Measurements from ENCODE around the gene ICOS. TPM values are rescaled to one million over a fixed set of nuclear protein-coding genes. Genes with fewer than 3 reads are reported as not detected.

The ICOS gene
- total and polyA plus RNA-seq, 2 of the 4 experiments (the other 2 are of a cell fraction): not detected

- TF ChIP-seq CTCF (conservative IDR thresholded peaks at IDR 0.05; ENCODE audit: low read depth, low read length) (peak; percentile 85), BHLHE40 (IDR thresholded peaks at IDR 0.05; ENCODE audit: low read depth, low read length) (no peak)
Observed at GRCh38 chr2:203909261-203909967, 27.1 kb upstream of the ICOS start (continued).

GRCh38 chr2:203909974-203910373 is 26.6 kb upstream of the ICOS start:
- DNase-seq (no peak), ATAC-seq (ENCODE audit: low read depth) (no peak)
- Histone ChIP-seq H3K4me1 (ENCODE audit: control insufficient read depth, insufficient read depth, low read length) (peaks cover 3% of the 10 kb centered on the region; the same call in 1 of the 2 replicates), H3K9me3 (ENCODE audit: control insufficient read depth, insufficient read depth, low read length) (no peaks in the 10 kb centered on the region), H3K4ac (ENCODE audit: low read depth, low read length) (0 out of 2 replicates have a peak overlapping the region, but pooled peaks have one; percentile 20), H3K23ac (ENCODE audit: low read depth, low read length) (no peak overlapping the region), H4K20me1 (ENCODE audit: insufficient read depth, low read length) (no peaks in the 10 kb centered on the region), H2AK9ac (replicated peaks; ENCODE audit: low read depth, low read length, poor library complexity) (no peak overlapping the region), H2BK20ac (ENCODE audit: low read depth, low read length) (no peak overlapping the region; the same call in 1 of the 2 replicates), H4K8ac (ENCODE audit: low read depth in 2 of 2, low read length in 2 of 2) (no peak overlapping the region; a peak in 1 of 4 replicates), H2BK120ac (ENCODE audit: low read depth, low read length) (peak overlapping the region; percentile 15; the same call in 1 of the 2 replicates), H3K79me1 (ENCODE audit: low read depth in 1 of 2, low read length in 2 of 2) (no peaks in the 10 kb centered on the region), H3K56ac (ENCODE audit: extremely low read depth, insufficient read depth, low read length) (no peak overlapping the region), H3K4me2 (ENCODE audit: low read depth, low read length) (peak overlapping the region; percentile 49; the same call in 1 of the 2 replicates), H3K9ac (ENCODE audit: low read depth, low read length) (peak overlapping the region; percentile 19; the same call in 1 of the 2 replicates), H3K14ac (replicated peaks; ENCODE audit: low read depth, low read length) (no peak overlapping the region), H3K36me3 (ENCODE audit: control insufficient read depth, insufficient read depth, low read length) (no peaks in the 10 kb centered on the region), H3K9me1 (ENCODE audit: insufficient read depth, low read length) (no peaks in the 10 kb centered on the region), H2AFZ (replicated peaks; ENCODE audit: low read length, poor library complexity) (no peak overlapping the region), H3K4me3 (ENCODE audit: insufficient read depth, low read depth, low read length) (no peak overlapping the region), H2BK5ac (ENCODE audit: low read depth, low read length, poor library complexity, severe bottlenecking) (no peak overlapping the region), H4K91ac (ENCODE audit: insufficient read depth, low read depth, low read length) (no peak overlapping the region), H2AK5ac (ENCODE audit: low read depth, low read length) (no peak overlapping the region), H3K18ac (ENCODE audit: low read depth, low read length) (no peak overlapping the region), H3K27ac (ENCODE audit: insufficient read depth, low read length) (no peak overlapping the region), H4K5ac (ENCODE audit: low read depth, low read length) (no peak overlapping the region), H3K27me3 (ENCODE audit: control insufficient read depth, insufficient read depth, low read length) (peaks cover 2% of the 10 kb centered on the region), H2BK15ac (ENCODE audit: low read depth, low read length) (no peak overlapping the region)
- WGBS, 2 experiments (ENCODE audit: extremely low coverage in 2 of 2, insufficient read length in 1 of 2): no CpG with 5 or more reads among the region's 5 CpGs
- intact Hi-C loops (cut with micrococcal nuclease): loop anchor here (1.0 to 5.0 kb wide), 5 partner anchors 93 to 1336 kb away; no protein-coding TSS in a partner anchor
- CTCF ChIA-PET: interaction anchor here (0.6 to 1.2 kb wide), 5 partner anchors 9 to 485 kb away, joined by 3 to 7 read pairs (median 4); no protein-coding TSS in a partner anchor
- BruUV-seq (replicated peaks): no TSS peak
- in situ Hi-C loops (cut with MboI; ENCODE audit: low sequenced_read_pairs): loop anchor here (25.0 kb wide), 1 partner anchor 1323 kb away; no protein-coding TSS in a partner anchor
- dilution Hi-C loops (cut with HindIII; ENCODE audit: low sequenced_read_pairs, unreplicated experiment): no loop called here
- POLR2A ChIA-PET (ENCODE audit: unreplicated experiment): no interaction called here
- TF ChIP-seq BHLHE40 (IDR thresholded peaks at IDR 0.05; ENCODE audit: low read depth, low read length) (no peak), FOS (IDR thresholded peaks at IDR 0.05; ENCODE audit: low read depth, low read length) (no peak), ELK1 (IDR thresholded peaks at IDR 0.05; ENCODE audit: borderline replicate concordance, low read depth, low read length) (no peak), POLR2A (IDR thresholded peaks at IDR 0.05; ENCODE audit: low read depth, low read length) (no peak), RFX5 (IDR thresholded peaks at IDR 0.05; ENCODE audit: low read depth, low read length) (no peak), MXI1 (IDR thresholded peaks at IDR 0.05; ENCODE audit: borderline replicate concordance, low read depth, low read length) (no peak), RAD21 (IDR thresholded peaks at IDR 0.05; ENCODE audit: low read length) (no peak), MAFK (IDR thresholded peaks at IDR 0.05; ENCODE audit: low read depth, low read length) (no peak), CEBPB (IDR thresholded peaks at IDR 0.05; ENCODE audit: low read depth, low read length) (no peak), USF2 (IDR thresholded peaks at IDR 0.05; ENCODE audit: low read depth, low read length) (no peak), MAZ (IDR thresholded peaks at IDR 0.05; ENCODE audit: borderline replicate concordance, low read depth, low read length) (no peak)

Measured in IMR-90 (cell line).